ENCODE results near the gene TMEM170A. TPM values are rescaled to one million over a fixed set of nuclear protein-coding genes. Genes with fewer than 3 reads are reported as not detected.
A peak's percentile ranks its signal among the peaks of the same experiment; 100 is the strongest.

TMEM170A gene
- total and polyA plus RNA-seq, 2 of the 13 experiments (the other 11 are each of a cell fraction or from before 2014, with no cell fraction given): 35.7 to 39.7 TPM

GRCh38 chr16:75432828-75433731 is 31.4 kb downstream of the TMEM170A start, which contains the start of gene CFDP1 (continued):
- TF ChIP-seq ZNF205 (CRISPR knock-in tag; IDR thresholded peaks at IDR 0.05): peak; percentile 27; the same call in 1 of the 2 replicates
- TF ChIP-seq NFKBIZ (CRISPR knock-in tag; IDR thresholded peaks at IDR 0.05): 0 out of 2 replicates have a peak, but pooled peaks have one; percentile 22
- peak; percentile 89 for TF ChIP-seq GMEB1 (CRISPR knock-in tag; IDR thresholded peaks at IDR 0.05; ENCODE audit: borderline replicate concordance)
- no peak for TF ChIP-seq TRIM24 (CRISPR knock-in tag; IDR thresholded peaks at IDR 0.05)
- peak; percentile 95 for TF ChIP-seq TSC22D2 (CRISPR knock-in tag; IDR thresholded peaks at IDR 0.05; ENCODE audit: borderline replicate concordance)
- no peak for TF ChIP-seq SRSF9 (IDR thresholded peaks at IDR 0.05; ENCODE audit: borderline replicate concordance, insufficient read depth, low read depth, low read length, poor library complexity, severe bottlenecking)
- 0 out of 2 replicates have a peak, but pooled peaks have one; percentile 72 for TF ChIP-seq ISX (CRISPR knock-in tag; conservative IDR thresholded peaks at IDR 0.05)
- TF ChIP-seq E2F2 (CRISPR knock-in tag; IDR thresholded peaks at IDR 0.05; ENCODE audit: borderline replicate concordance): peak; percentile 16; the same call in 1 of the 2 replicates
- TF ChIP-seq ZBTB40 (IDR thresholded peaks at IDR 0.05): no peak
- peak; percentile 85; the same call in 1 of the 2 replicates for TF ChIP-seq ZBTB40 (CRISPR knock-in tag; IDR thresholded peaks at IDR 0.05)
- TF ChIP-seq MXD4 (CRISPR knock-in tag; IDR thresholded peaks at IDR 0.05): peak; percentile 99
- no peak for TF ChIP-seq NCOA5 (CRISPR knock-in tag; IDR thresholded peaks at IDR 0.05)
- TF ChIP-seq ATF4 (CRISPR knock-in tag; IDR thresholded peaks at IDR 0.05): peak in 1 of 2 experiments; percentile 55; a peak in 1 of 4 replicates
- peak; percentile 96; the same call in 1 of the 2 replicates for TF ChIP-seq ZFP36L1 (CRISPR knock-in tag; IDR thresholded peaks at IDR 0.05)
- peak; percentile 94 for TF ChIP-seq AGO2 (optimal IDR thresholded peaks at IDR 0.05; ENCODE audit: low read depth, low read length)
